ENCODE results near the gene GALNT16. TPM values are rescaled to one million over a fixed set of nuclear protein-coding genes. Genes with fewer than 3 reads are reported as not detected.

The GALNT16 gene
- total RNA-seq, 2 experiments from 2014 or later = not detected

DNA sequence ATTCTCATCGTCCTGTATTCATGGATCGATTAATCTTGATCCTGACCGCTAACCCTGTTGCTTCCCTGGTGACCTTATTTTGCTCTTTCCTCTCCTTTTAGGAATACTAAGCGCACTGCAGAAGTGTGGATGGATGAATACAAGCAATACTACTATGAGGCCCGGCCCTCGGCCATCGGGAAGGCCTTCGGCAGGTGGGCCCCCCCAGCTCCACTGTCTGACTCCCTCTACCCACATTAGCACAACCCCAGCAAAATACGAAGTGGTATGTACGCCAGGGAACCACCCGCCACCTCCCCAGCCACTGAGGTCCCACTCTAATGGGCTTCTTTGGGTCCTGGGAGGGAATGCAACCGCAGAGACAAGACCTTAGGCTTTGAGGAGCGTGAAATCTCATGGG is 79.5 kb downstream of the GALNT16 start:
- intact Hi-C loops (cut with DNase I, micrococcal nuclease) = no loop called here
- H3K9me3 Mint-ChIP-seq = no peaks in the 10 kb centered on the region
- H3K36me3 Mint-ChIP-seq (ENCODE audit: low read depth) = no peaks in the 10 kb centered on the region
- Histone ChIP-seq H3K36me3 (ENCODE audit: insufficient read depth, low read length) (no peaks in the 10 kb centered on the region), H3K4me1 (ENCODE audit: insufficient read depth, low read length) (no peaks in the 10 kb centered on the region), H3K27me3 (ENCODE audit: control insufficient read depth in 1 of 2, insufficient read depth in 2 of 2, low read length in 2 of 2) (peaks cover 0 to 10% of the 10 kb centered on the region in 2 experiments), H3K27ac (ENCODE audit: low read depth in 1 of 2, low read length in 2 of 2) (no peak overlapping the region), H3K4me3 (ENCODE audit: low read length) (no peak overlapping the region), H3K9me3 (ENCODE audit: control insufficient read depth in 1 of 2, insufficient read depth in 1 of 2, low read length in 2 of 2) (no peaks in the 10 kb centered on the region)
- ATAC-seq (ENCODE audit: poor library complexity) (no peak), DNase-seq (no peak)
- H3K4me3 Mint-ChIP-seq = no peak overlapping the region
- peaks cover 22% of the 10 kb centered on the region for H3K27me3 Mint-ChIP-seq
- POLR2A ChIA-PET = no interaction called here
- H3K4me1 Mint-ChIP-seq (ENCODE audit: low read depth) = peaks cover 13% of the 10 kb centered on the region
- CTCF ChIA-PET = no interaction called here
- TF ChIP-seq, protein P1, sequence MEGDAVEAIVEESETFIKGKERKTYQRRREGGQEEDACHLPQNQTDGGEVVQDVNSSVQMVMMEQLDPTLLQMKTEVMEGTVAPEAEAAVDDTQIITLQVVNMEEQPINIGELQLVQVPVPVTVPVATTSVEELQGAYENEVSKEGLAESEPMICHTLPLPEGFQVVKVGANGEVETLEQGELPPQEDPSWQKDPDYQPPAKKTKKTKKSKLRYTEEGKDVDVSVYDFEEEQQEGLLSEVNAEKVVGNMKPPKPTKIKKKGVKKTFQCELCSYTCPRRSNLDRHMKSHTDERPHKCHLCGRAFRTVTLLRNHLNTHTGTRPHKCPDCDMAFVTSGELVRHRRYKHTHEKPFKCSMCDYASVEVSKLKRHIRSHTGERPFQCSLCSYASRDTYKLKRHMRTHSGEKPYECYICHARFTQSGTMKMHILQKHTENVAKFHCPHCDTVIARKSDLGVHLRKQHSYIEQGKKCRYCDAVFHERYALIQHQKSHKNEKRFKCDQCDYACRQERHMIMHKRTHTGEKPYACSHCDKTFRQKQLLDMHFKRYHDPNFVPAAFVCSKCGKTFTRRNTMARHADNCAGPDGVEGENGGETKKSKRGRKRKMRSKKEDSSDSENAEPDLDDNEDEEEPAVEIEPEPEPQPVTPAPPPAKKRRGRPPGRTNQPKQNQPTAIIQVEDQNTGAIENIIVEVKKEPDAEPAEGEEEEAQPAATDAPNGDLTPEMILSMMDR (IDR thresholded peaks at IDR 0.05) = no peak
- H3K27ac Mint-ChIP-seq = no peak overlapping the region

DNA sequence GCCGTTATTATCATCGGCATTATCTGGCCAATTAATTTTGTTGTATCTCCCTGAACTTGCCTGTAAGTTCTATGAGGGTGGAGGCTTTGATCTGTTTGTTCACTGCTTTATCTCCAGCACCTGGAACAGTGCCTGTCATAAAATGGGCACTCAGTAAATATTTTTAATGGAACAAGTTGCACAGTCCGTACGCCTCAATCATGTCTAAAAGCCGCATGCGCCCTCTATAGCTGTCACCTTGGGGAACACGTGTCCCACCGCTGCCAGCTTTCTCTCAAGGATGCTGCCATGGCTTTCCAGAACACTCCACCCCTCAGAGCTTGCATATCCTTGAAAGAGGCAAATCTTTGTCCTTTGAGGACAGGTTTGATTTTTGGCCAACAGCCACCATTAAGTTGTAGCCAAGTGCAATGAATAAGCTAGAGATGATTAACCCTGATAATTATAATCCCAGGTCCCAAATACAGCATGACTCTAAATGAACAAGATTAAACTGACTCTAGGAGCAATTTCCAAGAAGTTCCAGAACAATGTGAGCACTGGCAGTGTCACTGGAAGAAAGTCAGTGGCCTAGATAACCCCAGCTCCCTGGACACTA is 83.1 kb downstream of the GALNT16 start:
- TF ChIP-seq, protein P1 (IDR thresholded peaks at IDR 0.05) = no peak
- peaks cover 0 to 4% of the 10 kb centered on the region in 2 experiments for H3K9me3 ChIP-seq (ENCODE audit: control insufficient read depth in 1 of 2, insufficient read depth in 1 of 2, low read length in 2 of 2)
- DNase-seq (no peak), ATAC-seq (ENCODE audit: poor library complexity) (no peak)
- peaks cover 0 to 14% of the 10 kb centered on the region in 2 experiments for H3K27me3 ChIP-seq (ENCODE audit: control insufficient read depth in 1 of 2, insufficient read depth in 2 of 2, low read length in 2 of 2)
- Mint-ChIP-seq H3K4me1 (ENCODE audit: low read depth) (no peaks in the 10 kb centered on the region), H3K9me3 (no peaks in the 10 kb centered on the region), H3K27ac (no peak overlapping the region), H3K4me3 (no peak overlapping the region), H3K36me3 (ENCODE audit: low read depth) (no peaks in the 10 kb centered on the region), H3K27me3 (peaks cover 29% of the 10 kb centered on the region)
- no peak overlapping the region for H3K4me3 ChIP-seq (ENCODE audit: low read length)
- H3K4me1 ChIP-seq (ENCODE audit: insufficient read depth, low read length) = no peaks in the 10 kb centered on the region
- intact Hi-C loops (cut with DNase I, micrococcal nuclease) = no loop called here
- ChIA-PET POLR2A (no interaction called here), CTCF (no interaction called here)
- no peak overlapping the region for H3K27ac ChIP-seq (ENCODE audit: low read depth in 1 of 2, low read length in 2 of 2)
- no peaks in the 10 kb centered on the region for H3K36me3 ChIP-seq (ENCODE audit: insufficient read depth, low read length)

DNA sequence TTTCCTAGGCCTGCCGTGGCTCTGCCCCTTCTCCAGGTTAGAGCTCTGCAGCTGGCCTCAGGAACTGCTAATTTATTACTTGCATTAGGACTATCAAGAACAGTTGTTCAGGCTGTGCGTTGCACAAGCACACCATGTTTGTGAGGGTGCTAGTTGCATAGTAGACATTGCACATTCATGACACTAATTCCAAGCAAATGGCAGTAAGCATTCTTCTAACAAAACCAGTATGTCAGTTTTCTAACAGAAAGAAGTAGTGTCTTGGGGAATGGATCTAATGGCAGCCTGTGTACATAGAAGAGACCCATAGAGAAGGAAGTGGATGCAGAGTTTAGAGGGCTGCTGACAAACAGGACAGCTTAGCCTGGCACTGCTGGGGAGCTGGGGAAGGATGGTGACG is 84.2 kb downstream of the GALNT16 start:
- Histone ChIP-seq H3K27ac (ENCODE audit: low read depth in 1 of 2, low read length in 2 of 2) (no peak overlapping the region), H3K9me3 (ENCODE audit: control insufficient read depth in 1 of 2, insufficient read depth in 1 of 2, low read length in 2 of 2) (peaks cover 0 to 4% of the 10 kb centered on the region in 2 experiments), H3K27me3 (ENCODE audit: control insufficient read depth in 1 of 2, insufficient read depth in 2 of 2, low read length in 2 of 2) (peaks cover 0 to 11% of the 10 kb centered on the region in 2 experiments), H3K4me3 (ENCODE audit: low read length) (no peak overlapping the region), H3K4me1 (ENCODE audit: insufficient read depth, low read length) (no peaks in the 10 kb centered on the region), H3K36me3 (ENCODE audit: insufficient read depth, low read length) (no peaks in the 10 kb centered on the region)
- CTCF ChIA-PET = no interaction called here
- H3K4me3 Mint-ChIP-seq = no peak overlapping the region
- H3K9me3 Mint-ChIP-seq = no peaks in the 10 kb centered on the region
- H3K4me1 Mint-ChIP-seq (ENCODE audit: low read depth) = no peaks in the 10 kb centered on the region
- H3K36me3 Mint-ChIP-seq (ENCODE audit: low read depth) = no peaks in the 10 kb centered on the region
- H3K27me3 Mint-ChIP-seq = peaks cover 29% of the 10 kb centered on the region
- TF ChIP-seq, protein P1 (IDR thresholded peaks at IDR 0.05) = no peak
- no peak for DNase-seq
- intact Hi-C loops (cut with DNase I, micrococcal nuclease) = no loop called here
- ATAC-seq (ENCODE audit: poor library complexity) = no peak
- POLR2A ChIA-PET = no interaction called here
- no peak overlapping the region for H3K27ac Mint-ChIP-seq

All from CD4-positive, alpha-beta T cell (primary cell).